HepG2 (cell line): ENCODE measurements around the gene ABCC12. TPM values are rescaled to one million over a fixed set of nuclear protein-coding genes. Genes with fewer than 3 reads are reported as not detected.

ENCODE experiments used
- ATF7-NPFF ChIP-seq: sonication (generic); formaldehyde crosslinking; IDR thresholded peaks from 2 replicates; pipeline ENCODE4 v1.8.1; 2023; ENCODE audit warnings: mild to moderate bottlenecking, low read depth, missing genetic modification reagents, moderate library complexity
- BRCA1 ChIP-seq: sonication (generic); formaldehyde crosslinking; IDR thresholded peaks from 2 replicates; pipeline ENCODE4 v1.4.0; 2020; ENCODE audit warnings: missing genetic modification reagents
- E2F1 ChIP-seq: sonication (generic); formaldehyde crosslinking; IDR thresholded peaks from 2 replicates; pipeline ENCODE4 v1.5.0; 2020; ENCODE audit warnings: missing genetic modification reagents
- KLF16 ChIP-seq, 2 experiments: sonication (generic) in 1 of 2; formaldehyde crosslinking in 1 of 2; IDR thresholded peaks; 2 replicates each; pipeline versions ENCODE4 v1.6.1 to v1.8.0; 2016 to 2023; ENCODE audit warnings: missing genetic modification reagents in 2 of 2, missing compliant biosample characterization in 1 of 2
- MAFG ChIP-seq: sonication (generic); formaldehyde crosslinking; IDR thresholded peaks from 2 replicates; pipeline ENCODE4 v1.5.1; 2020; ENCODE audit warnings: mild to moderate bottlenecking, missing genetic modification reagents
- MATR3 ChIP-seq: sonication (generic); formaldehyde crosslinking; IDR thresholded peaks from 2 replicates; pipeline ENCODE4 v1.4.0; 2020; ENCODE audit warnings: missing genetic modification reagents
- PRMT3 ChIP-seq: sonication (generic); formaldehyde crosslinking; IDR thresholded peaks from 2 replicates; pipeline ENCODE4 v1.8.1; 2022; ENCODE audit warnings: low read depth, mild to moderate bottlenecking, moderate library complexity, missing genetic modification reagents, borderline replicate concordance
- SALL1 ChIP-seq: sonication (generic); formaldehyde crosslinking; IDR thresholded peaks from 2 replicates; pipeline ENCODE4 v1.8.0; 2022; ENCODE audit warnings: mild to moderate bottlenecking, missing genetic modification reagents
- SOX5 ChIP-seq: IDR thresholded peaks from 2 replicates; pipeline ENCODE4 v1.6.1; 2016; ENCODE audit warnings: borderline replicate concordance
- TBX2 ChIP-seq: sonication (generic); formaldehyde crosslinking; IDR thresholded peaks from 2 replicates; pipeline ENCODE4 v1.5.0; 2020; ENCODE audit warnings: missing genetic modification reagents, mild to moderate bottlenecking, borderline replicate concordance
- TOPORS ChIP-seq: sonication (generic); formaldehyde crosslinking; IDR thresholded peaks from 2 replicates; pipeline ENCODE4 v1.8.0; 2023; ENCODE audit warnings: mild to moderate bottlenecking, missing genetic modification reagents
- UBTF ChIP-seq: sonication (generic); formaldehyde crosslinking; IDR thresholded peaks from 2 replicates; pipeline ENCODE4 v1.4.0; 2020; ENCODE audit warnings: mild to moderate bottlenecking, missing genetic modification reagents
- USF2 ChIP-seq, 2 experiments: sonication (generic) in 1 of 2; formaldehyde crosslinking in 1 of 2; IDR thresholded peaks; 2 replicates each; pipeline versions ENCODE4 v1.5.1 to v1.6.1; 2011 to 2020; ENCODE audit warnings: borderline replicate concordance in 1 of 2, low read depth in 1 of 2, low read length in 1 of 2, mild to moderate bottlenecking in 1 of 2, missing genetic modification reagents in 1 of 2, moderate library complexity in 1 of 2
- ZBTB4 ChIP-seq: sonication (generic); formaldehyde crosslinking; IDR thresholded peaks from 2 replicates; pipeline ENCODE4 v1.4.0; 2020; ENCODE audit warnings: missing genetic modification reagents, mild to moderate bottlenecking, borderline replicate concordance
- ZBTB7B ChIP-seq: sonication (generic); formaldehyde crosslinking; IDR thresholded peaks from 2 replicates; pipeline ENCODE4 v1.4.0; 2020; ENCODE audit warnings: missing genetic modification reagents
- ZFX ChIP-seq: sonication (generic); formaldehyde crosslinking; IDR thresholded peaks from 2 replicates; pipeline ENCODE4 v1.4.0; 2020; ENCODE audit warnings: mild to moderate bottlenecking, low read depth, missing genetic modification reagents, moderate library complexity
- ZNF3 ChIP-seq: IDR thresholded peaks from 2 replicates; pipeline ENCODE4 v1.7.0; 2017; ENCODE audit warnings: inconsistent platforms
- ZNF768 ChIP-seq: sonication (generic); formaldehyde crosslinking; IDR thresholded peaks from 2 replicates; pipeline ENCODE4 v1.4.0; 2020; ENCODE audit warnings: missing genetic modification reagents
- ZSCAN21 ChIP-seq: sonication (generic); formaldehyde crosslinking; IDR thresholded peaks from 2 replicates; pipeline ENCODE4 v1.8.0; 2022; ENCODE audit warnings: mild to moderate bottlenecking, missing genetic modification reagents, moderate library complexity, borderline replicate concordance
- polyA plus RNA-seq, 8 experiments: library from polyadenylated mRNA; depleted of rRNA in 3 of 8; stranded (reverse) in 7 of 8; unstranded in 1 of 8; fragments of >200 nt; fragmentation: Illumina TruSeq in 4 of 8; extraction: Trizol in 4 of 8; gene quantifications; 2 replicates each; pipeline versions ENCODE4 v1.2.1 to v1.2.3, GENCODE V29; 2011 to 2016; ENCODE audit warnings: low read depth in 4 of 8, missing spikeins in 1 of 8, mixed read lengths in 1 of 8; ENCODE audit not compliant: insufficient read depth in 1 of 8
- total RNA-seq, 5 experiments: library from RNA; depleted of rRNA; stranded (reverse); fragments of >200 nt; fragmentation: Illumina TruSeq; extraction: Trizol; gene quantifications; 2 replicates each; pipeline ENCODE4 v1.2.3, GENCODE V29; 2016; ENCODE audit warnings: low read depth in 1 of 5

The ABCC12 gene
- total and polyA plus RNA-seq, 2 of the 13 experiments (the other 11 are each of a cell fraction or from before 2014, with no cell fraction given) = not detected

- no peak for TF ChIP-seq ZBTB4 (CRISPR knock-in tag)
- TF ChIP-seq UBTF (CRISPR knock-in tag) = 0 out of 2 replicates have a peak, but pooled peaks have one; percentile 40
- TF ChIP-seq MATR3 = no peak
- TF ChIP-seq MAFG = no peak
- peak; percentile 56; the same call in 1 of the 2 replicates for TF ChIP-seq SOX5 (CRISPR knock-in tag)
- no peak for TF ChIP-seq BRCA1
- peak; percentile 70; the same call in 1 of the 2 replicates for TF ChIP-seq ZNF3 (CRISPR knock-in tag)
- no peak for TF ChIP-seq E2F1
- TF ChIP-seq ZNF768 (CRISPR knock-in tag) = no peak
- peak; percentile 15; the same call in 1 of the 2 replicates for TF ChIP-seq TBX2
- TF ChIP-seq ATF7-NPFF (CRISPR knock-in tag) = no peak
- TF ChIP-seq PRMT3 = no peak
- no peak for TF ChIP-seq ZBTB7B (CRISPR knock-in tag)
- TF ChIP-seq KLF16 (CRISPR knock-in tag; IDR thresholded peaks at IDR 0.05) = 0 out of 4 replicates have a peak, but pooled peaks of 1 of the 2 experiments have one; percentile 28
- no peak for TF ChIP-seq USF2 (IDR thresholded peaks at IDR 0.05; ENCODE audit: low read depth, low read length)
- no peak for TF ChIP-seq USF2 (CRISPR knock-in tag; IDR thresholded peaks at IDR 0.05; ENCODE audit: borderline replicate concordance)
- TF ChIP-seq TOPORS (CRISPR knock-in tag) = no peak
- TF ChIP-seq ZSCAN21 = no peak
- peak; percentile 24; the same call in 1 of the 2 replicates for TF ChIP-seq ZFX (CRISPR knock-in tag)
- TF ChIP-seq SALL1 (CRISPR knock-in tag) = peak; percentile 69
These were observed 39.2 kb upstream of the ABCC12 start (continued) for GRCh38 chr16:48194828-48195556.
